Measurements from ENCODE around the gene FREM3. TPM values are rescaled to one million over a fixed set of nuclear protein-coding genes. Genes with fewer than 3 reads are reported as not detected.

Gene FREM3
- total RNA-seq, 1 experiment from 2014 or later: not detected

DNA sequence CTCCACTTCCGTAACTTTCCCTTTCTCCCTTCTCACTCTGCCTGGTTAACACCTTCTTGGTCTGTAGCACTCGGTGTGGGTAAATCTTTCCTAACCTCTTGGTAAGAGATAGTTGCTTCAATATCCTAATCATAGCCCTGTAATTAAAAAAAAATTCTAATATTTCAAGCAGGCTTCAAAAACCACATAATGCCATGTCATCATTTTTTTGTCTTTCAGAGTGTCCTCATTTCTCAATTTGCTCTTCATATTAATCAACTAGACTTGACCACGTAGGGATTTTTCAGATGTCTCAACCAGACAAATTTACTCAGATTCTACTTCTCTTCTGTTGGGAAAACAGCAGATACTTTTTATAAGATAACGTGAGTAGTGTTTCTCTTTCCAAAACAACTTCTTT, 91.0 kb downstream of the FREM3 start:
- no peak overlapping the region for H3K56ac ChIP-seq (ENCODE audit: insufficient read length, low read depth, low read length)
- no peak overlapping the region for H3K4me3 Mint-ChIP-seq
- H3K4me1 ChIP-seq (ENCODE audit: insufficient read depth, low read length): no peaks in the 10 kb centered on the region
- no peak overlapping the region for H3K18ac ChIP-seq (ENCODE audit: insufficient read length, low read depth, low read length)
- no peak overlapping the region for H3K4me2 ChIP-seq (ENCODE audit: insufficient read depth, insufficient read length, low read length)
- TF ChIP-seq, protein P1, sequence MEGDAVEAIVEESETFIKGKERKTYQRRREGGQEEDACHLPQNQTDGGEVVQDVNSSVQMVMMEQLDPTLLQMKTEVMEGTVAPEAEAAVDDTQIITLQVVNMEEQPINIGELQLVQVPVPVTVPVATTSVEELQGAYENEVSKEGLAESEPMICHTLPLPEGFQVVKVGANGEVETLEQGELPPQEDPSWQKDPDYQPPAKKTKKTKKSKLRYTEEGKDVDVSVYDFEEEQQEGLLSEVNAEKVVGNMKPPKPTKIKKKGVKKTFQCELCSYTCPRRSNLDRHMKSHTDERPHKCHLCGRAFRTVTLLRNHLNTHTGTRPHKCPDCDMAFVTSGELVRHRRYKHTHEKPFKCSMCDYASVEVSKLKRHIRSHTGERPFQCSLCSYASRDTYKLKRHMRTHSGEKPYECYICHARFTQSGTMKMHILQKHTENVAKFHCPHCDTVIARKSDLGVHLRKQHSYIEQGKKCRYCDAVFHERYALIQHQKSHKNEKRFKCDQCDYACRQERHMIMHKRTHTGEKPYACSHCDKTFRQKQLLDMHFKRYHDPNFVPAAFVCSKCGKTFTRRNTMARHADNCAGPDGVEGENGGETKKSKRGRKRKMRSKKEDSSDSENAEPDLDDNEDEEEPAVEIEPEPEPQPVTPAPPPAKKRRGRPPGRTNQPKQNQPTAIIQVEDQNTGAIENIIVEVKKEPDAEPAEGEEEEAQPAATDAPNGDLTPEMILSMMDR (conservative IDR thresholded peaks at IDR 0.05): no peak
- no peaks in the 10 kb centered on the region for H4K20me1 ChIP-seq (ENCODE audit: control insufficient read depth, insufficient read depth, insufficient read length)
- no peaks in the 10 kb centered on the region for H3K9me3 ChIP-seq (ENCODE audit: control insufficient read depth, low read depth, low read length)
- no peak overlapping the region for H2BK120ac ChIP-seq (ENCODE audit: low read depth, low read length, poor library complexity, severe bottlenecking)
- no peak overlapping the region for H2AK5ac ChIP-seq (ENCODE audit: insufficient read length, low read length)
- no peaks in the 10 kb centered on the region for H3K9me3 Mint-ChIP-seq
- no peak overlapping the region for H3K27ac ChIP-seq (ENCODE audit: insufficient read length, low read depth, low read length)
- no peak overlapping the region for H2BK12ac ChIP-seq (ENCODE audit: insufficient read length, low read depth, low read length)
- no peaks in the 10 kb centered on the region for H3K27me3 ChIP-seq (ENCODE audit: insufficient read depth, low read length)
- H4K5ac ChIP-seq (ENCODE audit: insufficient read length, low read depth, low read length): no peak overlapping the region
- H3K4me1 Mint-ChIP-seq: no peaks in the 10 kb centered on the region
- H3K27me3 Mint-ChIP-seq (ENCODE audit: low read depth): no peaks in the 10 kb centered on the region; the same call in 1 of the 2 replicates
- no peak overlapping the region for H2BK5ac ChIP-seq (ENCODE audit: insufficient read length, low read length)
- no peak overlapping the region for H4K8ac ChIP-seq (replicated peaks; ENCODE audit: insufficient read length, low read depth, low read length)
- no peak overlapping the region for H3T11ph ChIP-seq (ENCODE audit: low read length)
- no peaks in the 10 kb centered on the region for H3K79me1 ChIP-seq (ENCODE audit: insufficient read depth, low read depth, low read length, poor library complexity, severe bottlenecking)
- H3K9ac ChIP-seq (ENCODE audit: extremely low read depth, insufficient read length, low read length): no peak overlapping the region
- no peaks in the 10 kb centered on the region for H3K36me3 Mint-ChIP-seq (ENCODE audit: insufficient read depth in 1 of 3, low read depth in 3 of 3)
- no peaks in the 10 kb centered on the region for H3K79me2 ChIP-seq (ENCODE audit: insufficient read depth, low read length)
- H2BK20ac ChIP-seq (ENCODE audit: low read depth, low read length, poor library complexity, severe bottlenecking): no peak overlapping the region
- no peak overlapping the region for H3K27ac Mint-ChIP-seq
- no peak overlapping the region for H3K14ac ChIP-seq (ENCODE audit: insufficient read depth, low read length)
- no peak overlapping the region for H2AFZ ChIP-seq (ENCODE audit: low read length)
- H3K23me2 ChIP-seq (ENCODE audit: insufficient read length, low read depth, low read length, poor library complexity, severe bottlenecking): no peaks in the 10 kb centered on the region
- no peak overlapping the region for H3K23ac ChIP-seq (ENCODE audit: insufficient read length, low read depth, low read length)
- no peak overlapping the region for H4K91ac ChIP-seq (ENCODE audit: insufficient read length, low read depth, low read length)
- H3K4ac ChIP-seq (ENCODE audit: low read depth, low read length): no peak overlapping the region
- no CpG with 5 or more reads among the region's 4 CpGs for WGBS (ENCODE audit: extremely low coverage, insufficient read length, low lambda C conversion rate)
- no peak overlapping the region for H2BK15ac ChIP-seq (ENCODE audit: low read depth, low read length)
- DNase-seq: no peak

Measured in H9 (cell line).